NCI-H2081 treated with DMSO at 0.1 percent for 48 hours (cell line): ENCODE measurements around the gene SNX13.

ENCODE experiments used
- DNase-seq: peaks from one replicate; lab custom pipeline; 2025; lab: John Stamatoyannopoulos, UW

The SNX13 gene

GRCh38 chr7:17781491-17782215, 158.6 kb downstream of the SNX13 start:
- DNase-seq, result no peak

DNA sequence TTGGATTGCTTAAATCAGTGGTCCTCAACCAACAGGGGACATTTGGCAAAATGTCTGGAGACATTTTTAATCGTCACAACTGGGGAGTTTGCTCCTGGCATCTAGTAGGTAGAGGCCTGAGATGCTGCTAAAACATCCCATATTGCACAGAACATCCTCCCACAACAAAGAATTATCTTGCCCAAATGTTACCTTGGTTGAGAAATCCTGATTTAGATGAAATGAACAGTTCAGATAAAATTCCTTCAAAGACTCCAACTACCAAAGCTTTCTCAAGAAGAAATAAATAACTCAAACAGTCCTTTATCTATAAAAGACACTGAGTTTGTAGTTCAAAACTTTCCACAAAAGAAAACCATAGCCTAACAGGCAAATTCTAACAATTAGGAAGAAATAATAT, 160.9 kb downstream of the SNX13 start:
- no peak for DNase-seq

DNA sequence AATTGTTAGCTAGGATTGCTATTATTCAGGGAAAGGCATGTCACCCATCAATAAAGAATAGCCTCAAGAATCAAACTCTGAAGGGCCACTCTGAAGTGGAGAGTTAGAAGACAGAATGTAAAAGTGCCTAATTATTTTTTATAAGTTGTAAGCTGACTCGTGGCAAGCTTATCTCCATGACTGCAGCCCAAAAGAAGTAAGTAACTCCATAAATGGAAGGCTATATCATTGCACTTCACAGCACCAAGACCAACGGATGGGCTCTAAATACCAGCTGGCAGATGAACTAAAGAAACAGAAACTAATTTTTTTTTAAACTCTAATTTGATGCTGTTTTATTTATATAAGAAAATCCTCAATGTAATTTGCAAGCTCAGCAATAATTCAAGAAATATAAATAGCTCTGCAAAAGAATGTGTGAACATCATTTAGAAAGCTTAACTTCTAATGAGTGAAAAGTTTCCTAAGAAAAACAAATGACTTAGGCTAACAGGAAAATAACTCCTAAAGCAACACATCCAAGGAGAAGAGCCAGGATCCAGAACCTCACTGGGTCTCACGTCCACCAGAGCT, 165.5 kb downstream of the SNX13 start:
- no peak for DNase-seq

GRCh38 chr7:17774248-17774647, 166.0 kb downstream of the SNX13 start:
- no peak for DNase-seq

DNA sequence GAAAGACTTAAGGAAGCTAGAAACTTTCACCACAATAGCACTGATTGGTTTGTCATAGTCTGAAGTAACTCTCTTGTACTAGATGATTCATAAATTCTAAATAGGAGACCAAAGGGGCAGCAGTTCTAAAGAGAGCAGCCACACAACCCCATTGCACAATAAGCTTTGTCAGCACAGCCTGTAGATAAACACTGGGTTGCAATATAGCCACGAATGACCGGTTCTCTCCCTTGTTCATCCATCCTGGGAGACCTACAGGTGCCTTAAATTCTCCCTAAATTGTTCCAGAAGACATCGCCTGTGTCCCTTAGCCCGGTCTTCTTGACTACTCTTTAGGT, 167.0 kb downstream of the SNX13 start:
- DNase-seq, result no peak

DNA sequence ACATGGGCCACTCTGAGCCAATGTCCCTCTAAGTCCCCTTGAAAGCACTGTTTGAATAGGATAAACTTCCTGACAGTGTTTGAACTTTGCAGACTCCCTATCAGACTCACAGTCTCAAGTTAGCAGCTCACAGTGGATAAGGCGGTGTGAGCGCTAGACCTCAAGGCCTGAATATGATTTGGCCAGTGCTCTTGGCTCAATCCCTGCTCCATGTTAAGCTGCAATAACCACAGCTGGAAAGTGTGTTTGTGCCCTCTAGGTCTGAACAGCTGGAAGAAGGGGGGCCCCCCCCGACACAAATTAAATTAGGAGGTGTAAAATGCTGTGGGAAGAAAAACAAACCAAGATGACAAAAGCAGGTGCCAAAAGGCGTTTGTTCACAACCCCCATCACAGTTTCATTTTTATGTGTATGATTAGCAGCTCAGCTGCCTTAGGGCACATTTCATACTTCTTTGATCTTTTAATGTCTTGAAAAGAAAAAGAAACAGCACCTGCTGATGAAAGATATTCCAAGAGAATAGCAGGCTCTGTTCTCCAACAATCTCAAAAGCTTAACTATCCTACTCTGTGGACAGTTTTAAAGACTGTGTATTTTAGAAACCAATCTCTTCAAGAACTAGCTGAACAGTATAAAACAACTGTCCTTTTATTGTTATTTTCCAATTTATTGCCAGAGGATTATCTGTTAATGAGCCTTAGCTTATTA, 167.6 kb downstream of the SNX13 start:
- DNase-seq, result no peak

- DNase-seq, result no peak
These were observed 168.3 kb downstream of the SNX13 start for GRCh38 chr7:17771901-17772408.

DNA sequence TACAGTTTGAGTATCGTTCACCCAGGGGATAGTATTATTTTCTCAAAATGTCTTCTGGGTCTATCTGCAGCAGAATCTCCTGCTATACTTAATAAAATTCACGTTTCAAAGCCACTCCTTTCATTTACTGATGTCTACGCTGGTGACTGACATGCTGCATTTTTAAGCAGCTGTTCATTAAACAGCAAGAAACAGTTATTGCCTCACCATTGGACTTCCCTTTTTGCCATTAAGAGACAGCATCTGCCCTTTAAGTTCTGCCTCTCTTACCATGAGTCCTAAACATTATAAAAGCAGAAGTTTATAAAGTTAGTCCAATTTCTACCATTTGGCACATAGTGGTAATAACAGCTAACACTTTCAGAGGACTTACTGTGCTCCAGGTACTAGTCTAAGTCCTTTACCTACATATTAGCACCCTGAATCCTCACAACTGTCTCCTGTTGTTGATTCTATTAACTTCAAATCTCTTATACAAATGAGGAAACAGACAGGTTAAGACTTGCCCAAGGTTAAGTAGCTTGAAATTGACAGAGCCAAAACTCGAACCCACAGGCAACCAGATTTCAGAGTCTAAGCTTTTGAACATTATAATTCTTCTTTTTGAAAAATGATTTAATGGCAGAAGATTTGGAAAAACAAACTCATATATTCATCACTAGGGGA, 169.5 kb downstream of the SNX13 start:
- no peak for DNase-seq

GRCh38 chr7:17769918-17770317, 170.4 kb downstream of the SNX13 start:
- DNase-seq, result peak; percentile 68

DNA sequence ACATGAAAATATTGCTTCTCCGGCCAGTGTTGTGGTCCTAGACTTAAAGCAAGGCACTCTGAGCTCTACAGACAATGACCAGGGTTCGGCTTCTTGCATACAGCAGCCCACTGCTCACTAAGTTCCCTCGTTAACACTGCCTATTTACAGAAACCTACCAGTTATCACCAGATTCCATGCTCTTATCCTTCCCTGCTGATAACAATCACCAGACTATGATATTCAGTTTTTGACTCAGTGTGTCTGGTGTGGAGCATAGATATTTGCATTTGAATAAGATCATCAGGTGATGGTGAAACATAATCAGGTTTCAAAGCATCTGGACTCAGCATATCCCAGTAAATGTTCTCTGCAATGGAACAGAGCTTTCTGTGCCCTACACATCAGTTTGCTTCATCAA, 182.3 kb downstream of the SNX13 start:
- no peak for DNase-seq

DNA sequence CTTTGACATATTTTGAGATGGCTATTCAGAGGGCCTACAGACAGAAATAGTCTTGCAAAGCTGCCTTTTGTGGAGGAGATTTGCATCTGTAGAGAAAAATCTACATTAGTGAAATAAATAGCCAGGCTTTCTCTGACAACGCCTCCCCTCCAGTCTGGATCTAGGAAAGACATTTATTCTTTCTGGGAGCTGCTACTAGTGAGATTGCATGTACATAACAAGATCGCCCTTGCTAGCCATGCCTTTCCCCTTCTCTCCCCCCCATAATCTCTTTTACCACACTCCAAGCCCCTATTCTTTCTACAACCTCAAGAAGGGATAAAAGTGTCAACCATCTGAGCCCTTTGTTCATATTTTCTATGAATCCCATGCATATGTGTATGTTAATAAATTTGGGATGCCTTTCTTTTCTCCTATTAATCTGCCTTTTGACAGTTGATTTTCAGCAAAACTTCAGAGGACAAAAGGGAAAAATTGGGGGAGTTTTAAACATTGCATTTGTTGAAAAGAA, 194.2 kb downstream of the SNX13 start:
- no peak for DNase-seq

- DNase-seq, result no peak
These were observed 194.7 kb downstream of the SNX13 start for GRCh38 chr7:17745610-17746009.

DNA sequence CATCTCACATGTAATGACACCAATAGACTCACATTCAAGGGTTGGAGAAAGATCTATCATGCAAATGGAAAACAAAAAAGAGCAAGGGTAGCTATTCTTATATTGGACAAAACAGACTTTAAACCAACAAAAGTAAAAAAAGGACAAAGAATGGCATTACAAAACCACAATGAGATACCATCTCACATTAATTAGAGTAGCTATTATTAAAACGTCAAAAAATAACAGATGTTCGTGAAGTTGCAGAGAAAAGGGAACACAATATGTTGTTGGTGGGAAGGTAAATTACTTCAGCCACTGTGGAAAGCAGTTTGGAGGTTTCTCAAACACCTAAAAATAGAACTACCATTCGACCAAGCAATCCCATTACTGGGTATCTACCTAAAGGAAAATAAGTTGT, 197.0 kb downstream of the SNX13 start:
- no peak for DNase-seq

GRCh38 chr7:17741426-17741825, 198.9 kb downstream of the SNX13 start:
- no peak for DNase-seq
